Lower leg skin (tissue), 4 donors: ENCODE measurements around the gene TSEN54. TPM values are rescaled to one million over a fixed set of nuclear protein-coding genes. Genes with fewer than 3 reads are reported as not detected.

Experiments
- DNase-seq, 2 donors: peaks; one replicate each; pipeline ENCODE4 v3.0.0-alpha.2; 2019; ENCODE audit warnings: low spot score in 2 of 2
- H3K4me3 ChIP-seq: fragments of 200-600 bp; sonication (generic); 2 replicates; pipeline ENCODE4 v1.5.1; 2017; ENCODE audit warnings: mild to moderate bottlenecking, low read depth; ENCODE audit not compliant: poor library complexity, severe bottlenecking
- CTCF ChIP-seq, 3 donors: fragments of 450-650 bp; IDR thresholded peaks; one replicate each; pipeline ENCODE4 v1.5.1; 2016; ENCODE audit warnings: antibody characterized with exemption in 3 of 3, mild to moderate bottlenecking in 3 of 3, moderate library complexity in 2 of 3
- POLR2A ChIP-seq, 2 donors: fragments of 450-650 bp; IDR thresholded peaks; one replicate each; pipeline ENCODE4 v1.6.1; 2016 to 2017; ENCODE audit warnings: antibody characterized with exemption in 2 of 2, mild to moderate bottlenecking in 1 of 2, moderate library complexity in 1 of 2
- WGBS, 2 donors: methylation state at CpG; one replicate each; pipeline ENCODE4 v1.1.5; 2018; 5-methylcytosine and 5-hydroxymethylcytosine counted together
- intact Hi-C: fragments of 100-400 bp; cut with DNase I; formaldehyde crosslinking; loops from one replicate; pipeline ENCODE4 v1.15.0; 2023; ENCODE audit warnings: low total_unique reads
- total RNA-seq, 4 donors: library from RNA; depleted of rRNA; stranded (reverse); fragments of >200 nt; gene quantifications; one replicate each; pipeline ENCODE4 v1.1.0, GENCODE V29; 2016

Gene TSEN54
- total RNA-seq, 4 donors from 2014 or later = 42.7 to 70.8 (median 50.8) TPM

DNA sequence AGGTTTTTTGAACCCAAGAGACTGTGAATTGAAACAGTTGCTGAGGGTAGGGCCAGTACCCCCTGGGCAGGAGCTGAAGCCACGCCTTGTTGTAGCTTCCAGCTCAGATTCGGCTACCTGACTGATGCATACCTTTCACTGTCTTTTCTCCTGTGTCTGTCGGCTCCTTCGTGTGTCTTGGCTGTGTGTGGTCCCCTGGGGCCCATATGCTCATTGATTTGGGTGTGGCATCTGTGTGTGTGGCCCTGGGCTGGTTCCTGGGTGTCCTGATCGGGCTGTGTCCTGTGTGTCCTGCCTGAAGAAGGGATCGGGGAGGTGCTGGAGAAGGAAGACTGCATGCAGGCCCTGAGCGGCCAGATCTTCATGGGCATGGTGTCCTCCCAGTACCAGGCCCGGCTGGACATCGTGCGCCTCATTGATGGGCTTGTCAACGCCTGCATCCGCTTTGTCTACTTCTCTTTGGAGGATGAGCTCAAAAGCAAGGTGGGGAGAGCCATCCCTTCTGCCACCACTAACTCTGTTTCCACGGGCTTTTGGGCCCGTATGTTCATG is 21.9 kb upstream of the TSEN54 start:
- intact Hi-C loops = no loop called here
- no peak for DNase-seq
- 81 to 83% methylated on average over 12 to 14 of the region's 14 CpGs for WGBS, 2 donors
- H3K4me3 ChIP-seq = no peak overlapping the region
- TF ChIP-seq POLR2A (IDR thresholded peaks at IDR 0.05) (no peak), CTCF (IDR thresholded peaks at IDR 0.05) (no peak)

- TF ChIP-seq CTCF (IDR thresholded peaks at IDR 0.05) = no peak
- TF ChIP-seq POLR2A (IDR thresholded peaks at IDR 0.05) = no peak
- H3K4me3 ChIP-seq = no peak overlapping the region
- WGBS, 2 donors = 87 to 93% methylated on average over 7 to 11 of the region's 11 CpGs
- no peak for DNase-seq
- intact Hi-C loops = no loop called here
Observed at GRCh38 chr17:75496005-75496404, 20.3 kb upstream of the TSEN54 start.

DNA sequence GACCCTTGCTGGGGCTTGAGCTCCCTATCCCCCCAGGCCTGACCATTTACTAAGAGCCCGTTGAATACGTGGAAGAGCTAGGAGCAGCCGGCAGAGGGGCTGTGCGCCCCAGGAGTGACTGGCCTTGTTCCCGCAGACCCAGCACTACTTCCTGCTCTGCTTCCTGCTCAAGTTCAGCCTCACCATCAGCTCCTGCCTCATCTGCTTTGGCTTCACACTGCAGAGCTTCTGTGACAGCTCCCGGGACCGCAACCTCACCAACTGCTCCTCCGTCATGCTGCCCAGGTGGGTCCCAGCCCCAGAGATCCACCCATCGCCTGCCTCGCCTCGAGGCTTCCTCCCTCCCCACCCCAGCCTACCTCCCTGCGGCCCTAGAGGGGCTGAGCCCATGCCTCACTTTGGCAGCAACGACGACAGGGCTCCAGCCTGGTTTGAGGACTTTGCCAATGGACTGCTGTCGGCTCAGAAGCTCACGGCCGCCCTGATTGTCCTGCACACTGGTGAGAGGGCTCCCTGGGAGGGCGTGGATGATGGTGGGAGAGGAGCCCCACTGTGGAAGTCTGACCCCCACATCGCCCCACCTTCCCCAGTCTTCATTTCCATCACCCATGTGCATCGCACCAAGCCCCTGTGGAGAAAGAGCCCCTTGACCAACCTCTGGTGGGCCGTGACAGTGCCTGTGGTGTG is 18.1 kb upstream of the TSEN54 start:
- 71 to 79% methylated on average over 21 of the region's 21 CpGs for WGBS, 2 donors
- H3K4me3 ChIP-seq = no peak overlapping the region
- intact Hi-C loops = no loop called here
- DNase-seq = no peak
- TF ChIP-seq POLR2A (IDR thresholded peaks at IDR 0.05) = no peak
- TF ChIP-seq CTCF (IDR thresholded peaks at IDR 0.05) = no peak

DNA sequence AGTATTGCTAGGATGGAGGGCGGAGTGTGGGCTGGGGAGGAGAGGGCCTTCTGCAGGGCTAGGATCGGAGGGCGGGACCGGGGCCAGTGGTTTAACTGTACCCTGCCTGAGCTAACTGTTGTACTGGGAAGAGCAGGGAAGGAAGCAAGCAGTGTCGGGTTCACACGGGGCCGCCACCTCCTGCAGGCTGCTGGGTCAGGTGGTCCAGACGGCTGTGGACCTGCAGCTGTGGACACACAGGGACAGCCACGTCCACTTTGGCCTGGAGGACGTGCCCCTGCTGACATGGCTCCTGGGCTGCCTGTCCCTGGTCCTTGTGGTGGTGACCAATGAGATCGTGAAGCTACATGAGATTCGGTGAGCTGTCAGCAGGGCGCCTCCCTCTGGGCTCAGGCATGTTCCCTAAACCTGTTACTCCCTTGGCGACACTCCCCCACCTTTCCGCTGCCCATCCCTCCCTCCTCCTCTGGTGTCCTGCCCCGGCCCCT is 17.6 kb upstream of the TSEN54 start:
- 63 to 64% methylated on average over 13 to 16 of the region's 16 CpGs for WGBS, 2 donors
- TF ChIP-seq CTCF (IDR thresholded peaks at IDR 0.05) (no peak), POLR2A (IDR thresholded peaks at IDR 0.05) (no peak)
- no peak overlapping the region for H3K4me3 ChIP-seq
- intact Hi-C loops = no loop called here
- DNase-seq = no peak

DNA sequence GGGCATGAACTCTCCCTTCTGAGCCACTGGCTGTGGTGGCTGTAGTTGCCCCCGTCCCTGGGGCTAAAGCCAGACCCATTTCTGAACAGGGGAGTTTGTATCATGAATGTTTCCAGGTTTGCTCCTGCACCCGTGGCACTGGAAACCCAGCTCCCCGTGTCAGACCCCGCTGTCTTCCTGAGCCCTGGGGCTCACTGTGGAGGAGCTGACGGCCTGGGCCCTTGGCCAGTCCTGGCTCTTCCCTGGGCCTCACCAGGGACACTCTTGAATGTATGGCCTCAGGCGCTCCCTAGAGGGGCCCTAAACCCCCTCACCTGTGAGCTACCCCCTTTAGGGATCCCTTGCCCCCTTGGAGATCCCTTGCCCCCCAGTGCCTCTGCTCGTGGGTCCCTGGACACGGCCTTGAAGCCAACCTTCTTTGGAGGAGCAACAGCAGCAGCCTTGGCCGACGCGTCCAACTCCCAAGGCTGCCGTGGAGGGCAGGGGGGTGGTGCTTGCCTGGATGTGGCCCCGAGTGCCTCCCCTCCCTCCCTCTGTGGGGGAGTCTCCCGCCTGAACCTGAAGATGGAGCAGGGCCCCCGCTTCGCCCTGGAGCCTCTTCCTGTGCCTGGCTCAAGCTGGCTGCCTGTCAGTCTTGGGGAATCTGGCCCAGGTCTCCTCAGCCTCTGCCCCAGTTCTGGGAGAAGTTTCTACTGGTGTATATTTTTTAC is 16.9 kb upstream of the TSEN54 start:
- TF ChIP-seq CTCF (IDR thresholded peaks at IDR 0.05) (no peak), POLR2A (IDR thresholded peaks at IDR 0.05) (no peak)
- no peak for DNase-seq
- intact Hi-C loops = no loop called here
- 57 to 64% methylated on average over 12 to 16 of the region's 16 CpGs for WGBS, 2 donors
- H3K4me3 ChIP-seq = no peak overlapping the region
